Activated naive CD8-positive, alpha-beta T cell (primary cell): ENCODE data around the gene WDFY4.

Experiments used
- H3K27ac Mint-ChIP-seq: one replicate; pipeline ENCODE4 v1.8.0; 2021; ENCODE audit warnings: mixed read lengths
- H3K27me3 Mint-ChIP-seq: one replicate; pipeline ENCODE4 v1.8.0; 2021; ENCODE audit warnings: mixed read lengths
- H3K36me3 Mint-ChIP-seq: one replicate; pipeline ENCODE4 v1.8.0; 2021; ENCODE audit warnings: mixed read lengths
- H3K4me1 Mint-ChIP-seq: one replicate; pipeline ENCODE4 v1.8.0; 2021; ENCODE audit warnings: low read depth, mixed read lengths
- H3K4me3 Mint-ChIP-seq: one replicate; pipeline ENCODE4 v1.8.0; 2021; ENCODE audit warnings: mild to moderate bottlenecking, mixed read lengths
- H3K9me3 Mint-ChIP-seq: one replicate; pipeline ENCODE4 v1.8.0; 2021; ENCODE audit warnings: low read depth, mixed read lengths

WDFY4 gene

DNA sequence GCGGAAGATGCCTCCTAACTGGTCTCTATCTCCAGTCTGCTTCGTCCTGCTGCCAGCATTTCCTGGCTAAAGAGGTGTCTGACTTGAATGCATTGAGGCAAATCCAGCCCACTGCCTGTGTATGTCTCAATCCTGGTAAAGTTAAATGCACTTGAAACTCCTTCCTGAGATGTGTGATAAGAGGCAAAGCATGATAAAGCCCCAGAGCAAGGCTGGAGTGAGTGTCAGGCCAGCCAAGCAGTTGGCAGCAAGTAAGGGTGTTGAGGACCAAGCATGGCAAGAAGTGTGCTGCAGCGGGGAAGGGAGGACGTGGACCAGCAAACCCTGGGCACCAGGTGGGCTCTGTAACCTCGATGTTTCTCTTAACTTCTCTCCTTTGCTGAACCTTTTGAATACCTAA lies 225.9 kb downstream of the WDFY4 start:
- Mint-ChIP-seq H3K27me3 (no peaks in the 10 kb centered on the region), H3K4me1 (no peaks in the 10 kb centered on the region), H3K27ac (no peak overlapping the region), H3K4me3 (no peak overlapping the region), H3K36me3 (no peaks in the 10 kb centered on the region), H3K9me3 (no peaks in the 10 kb centered on the region)

DNA sequence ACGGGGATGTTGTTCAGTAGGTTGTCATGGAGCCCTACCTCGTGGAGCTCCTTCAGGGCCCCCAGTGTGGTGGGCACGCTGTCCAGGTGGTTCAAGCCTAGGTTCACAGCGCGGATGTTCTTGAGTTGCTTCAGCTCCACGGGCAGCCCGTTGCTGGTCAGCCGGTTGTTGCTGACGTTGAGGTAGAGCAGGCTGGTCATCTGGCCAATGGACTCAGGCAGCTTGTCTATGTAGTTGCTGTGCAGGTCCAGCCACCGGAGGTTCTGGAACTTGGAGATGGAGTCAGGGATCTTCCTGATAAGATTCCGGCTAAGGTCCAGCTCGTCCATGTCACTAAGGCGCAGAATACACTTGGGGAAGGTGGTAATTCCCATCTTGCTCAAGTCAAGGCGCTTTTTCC lies 229.0 kb downstream of the WDFY4 start:
- Mint-ChIP-seq H3K9me3 (no peaks in the 10 kb centered on the region), H3K36me3 (no peaks in the 10 kb centered on the region), H3K4me1 (no peaks in the 10 kb centered on the region), H3K27me3 (no peaks in the 10 kb centered on the region), H3K27ac (no peak overlapping the region), H3K4me3 (no peak overlapping the region)

DNA sequence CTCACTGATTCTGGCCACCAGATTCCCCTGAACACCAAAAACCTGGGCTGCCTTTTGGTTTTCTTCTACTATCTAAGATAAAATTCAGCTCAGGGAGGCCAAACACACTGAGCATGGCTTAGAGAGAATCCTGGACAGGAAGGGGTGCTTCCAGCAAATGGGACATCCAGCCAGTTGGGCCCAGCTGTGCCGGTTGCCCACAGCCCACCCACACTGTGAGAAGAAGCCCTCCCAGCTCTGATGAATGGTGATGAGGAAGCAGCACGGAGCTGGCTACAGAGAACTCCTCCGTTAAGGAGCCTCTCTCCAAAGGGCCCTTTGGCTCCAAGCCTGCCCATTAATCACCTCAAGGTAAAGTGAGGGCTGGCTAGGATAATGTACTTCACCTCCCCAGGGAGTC lies 239.1 kb downstream of the WDFY4 start:
- Mint-ChIP-seq H3K27me3 (no peaks in the 10 kb centered on the region), H3K4me3 (no peak overlapping the region), H3K36me3 (no peaks in the 10 kb centered on the region), H3K27ac (no peak overlapping the region), H3K4me1 (no peaks in the 10 kb centered on the region), H3K9me3 (no peaks in the 10 kb centered on the region)

DNA sequence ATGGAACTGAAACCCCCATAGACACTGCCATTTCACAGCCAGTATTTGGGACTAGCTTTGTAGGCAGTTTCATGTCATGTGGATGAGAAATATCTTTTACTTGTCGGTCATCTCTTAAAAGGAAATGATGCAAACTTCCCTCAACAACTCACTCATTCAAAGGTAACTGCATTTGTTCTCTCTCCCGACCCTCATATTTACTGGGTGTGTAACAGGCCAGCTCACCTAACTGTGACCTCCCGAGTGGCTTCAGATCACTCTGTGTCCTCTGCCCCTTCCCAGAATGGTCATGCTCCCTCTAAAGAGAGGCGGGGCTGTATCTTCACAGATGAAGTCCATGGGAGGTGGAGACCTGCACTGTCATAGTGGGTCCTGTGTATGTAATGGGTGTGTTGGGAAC lies 240.3 kb downstream of the WDFY4 start:
- Mint-ChIP-seq H3K27me3 (no peaks in the 10 kb centered on the region), H3K27ac (no peak overlapping the region), H3K36me3 (no peaks in the 10 kb centered on the region), H3K9me3 (no peaks in the 10 kb centered on the region), H3K4me1 (no peaks in the 10 kb centered on the region), H3K4me3 (no peak overlapping the region)

DNA sequence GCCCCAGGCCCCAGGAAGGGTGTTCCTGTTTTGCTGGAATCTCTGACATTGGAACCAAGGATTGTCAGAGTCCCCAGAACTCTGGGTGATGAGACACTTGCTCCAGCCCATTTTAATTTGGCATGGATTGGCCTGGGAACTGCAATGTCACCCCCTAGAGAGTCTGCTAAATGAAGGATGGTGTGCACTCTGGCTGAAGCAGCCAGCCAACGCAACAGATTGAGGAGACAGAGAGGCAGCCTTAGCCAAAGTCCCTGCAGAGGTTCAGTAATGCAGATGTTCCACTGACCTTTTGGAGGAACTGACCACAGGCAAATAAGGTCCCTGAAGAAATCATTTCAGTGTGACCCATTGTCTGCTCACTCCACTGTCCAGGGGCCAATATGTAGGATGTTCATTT lies 241.6 kb downstream of the WDFY4 start:
- Mint-ChIP-seq H3K9me3 (no peaks in the 10 kb centered on the region), H3K27ac (no peak overlapping the region), H3K27me3 (no peaks in the 10 kb centered on the region), H3K4me3 (no peak overlapping the region), H3K36me3 (no peaks in the 10 kb centered on the region), H3K4me1 (no peaks in the 10 kb centered on the region)

DNA sequence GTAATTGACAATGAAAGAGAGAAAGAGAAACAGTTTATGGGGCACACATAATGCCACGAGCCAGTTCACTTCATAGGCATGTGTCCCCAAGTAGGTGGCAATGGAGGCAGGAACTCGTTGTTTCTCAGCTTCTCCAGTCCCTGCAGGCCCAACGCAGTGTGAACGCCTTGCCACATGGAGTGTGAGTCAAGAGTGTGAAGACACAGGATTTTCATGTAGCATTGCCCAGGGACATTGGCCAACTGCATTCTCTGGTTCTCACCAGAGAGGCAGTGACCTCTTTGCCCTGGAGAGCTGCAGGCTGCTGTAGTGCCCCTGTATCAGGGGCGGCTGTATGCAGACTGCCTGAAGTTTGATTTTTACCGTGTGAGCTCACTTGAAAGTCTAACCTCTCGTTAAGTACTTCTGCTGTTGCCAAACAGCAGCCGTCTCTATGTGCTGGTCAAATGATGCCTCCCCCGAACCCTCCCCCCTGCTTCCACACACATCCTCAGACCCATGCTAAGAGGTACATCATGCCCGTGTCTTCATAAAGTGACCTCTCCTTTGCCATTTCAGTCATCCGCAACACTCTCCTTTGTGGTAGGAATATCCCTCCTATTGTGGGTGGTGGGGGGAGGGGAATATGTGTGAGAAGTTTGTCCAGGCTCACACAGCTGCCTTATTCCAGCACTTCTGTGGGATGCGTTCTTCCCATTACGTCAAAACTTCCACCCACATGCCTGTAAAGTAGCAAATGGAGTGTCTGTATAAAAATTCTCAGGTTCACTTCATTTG lies 242.3 kb downstream of the WDFY4 start:
- Mint-ChIP-seq H3K4me1 (no peaks in the 10 kb centered on the region), H3K36me3 (no peaks in the 10 kb centered on the region), H3K9me3 (no peaks in the 10 kb centered on the region)

DNA sequence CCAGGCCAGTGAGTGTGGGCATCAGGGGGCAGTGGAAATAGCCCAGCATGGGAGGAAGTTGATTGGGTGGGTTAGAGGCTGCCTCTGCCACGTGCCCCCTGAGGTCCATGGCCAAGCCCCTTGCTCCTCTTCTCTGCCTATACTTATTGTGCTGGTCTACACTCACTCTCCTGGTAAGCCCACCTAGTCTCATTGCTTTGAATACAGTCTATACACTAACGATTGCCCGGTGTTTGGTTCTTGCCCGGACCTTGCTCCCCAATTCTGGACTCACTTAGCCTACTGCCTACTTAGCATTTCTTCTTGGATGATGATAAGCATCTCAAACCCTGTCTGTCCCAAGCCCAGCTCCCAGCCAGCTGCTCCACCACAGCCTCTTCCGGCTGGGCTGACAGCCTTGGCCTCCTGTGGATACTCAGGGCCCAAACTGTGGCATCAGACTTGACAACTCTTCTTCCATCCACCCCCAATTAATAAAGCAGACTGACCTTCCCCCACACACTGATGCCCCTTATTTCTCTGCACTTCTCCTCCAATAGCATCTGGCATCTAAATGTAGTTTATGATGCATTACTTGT lies 244.8 kb downstream of the WDFY4 start:
- H3K9me3 Mint-ChIP-seq, result no peaks in the 10 kb centered on the region
- no peak overlapping the region for H3K4me3 Mint-ChIP-seq
- H3K27me3 Mint-ChIP-seq, result no peaks in the 10 kb centered on the region
- no peak overlapping the region for H3K27ac Mint-ChIP-seq
- H3K4me1 Mint-ChIP-seq, result no peaks in the 10 kb centered on the region
- H3K36me3 Mint-ChIP-seq, result no peaks in the 10 kb centered on the region

More for the DNA sequence above, 242.3 kb downstream of the WDFY4 start:
- Mint-ChIP-seq H3K4me3 (no peak overlapping the region), H3K27ac (no peak overlapping the region), H3K27me3 (no peaks in the 10 kb centered on the region)

DNA sequence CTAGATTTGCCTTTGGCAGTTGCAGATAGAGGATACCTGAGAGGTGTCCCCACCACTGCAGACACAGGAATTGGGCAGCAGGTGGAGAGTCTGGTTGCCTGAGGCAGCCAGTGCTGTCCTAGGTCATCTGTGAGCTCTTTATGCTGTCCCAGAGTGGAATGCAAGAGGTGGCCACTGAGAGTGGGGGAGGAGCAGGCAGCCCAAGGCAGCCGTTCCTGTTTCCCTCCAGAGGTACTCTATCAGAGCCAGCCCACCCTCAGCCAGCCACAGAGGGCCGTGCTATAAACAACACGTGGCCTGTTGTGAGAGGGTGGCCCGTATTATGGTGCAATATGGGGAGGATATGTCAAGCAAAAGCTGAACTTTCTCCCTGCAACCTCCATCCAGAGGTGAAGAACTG lies 246.5 kb downstream of the WDFY4 start:
- H3K36me3 Mint-ChIP-seq, result no peaks in the 10 kb centered on the region
- H3K4me3 Mint-ChIP-seq, result no peak overlapping the region
- no peaks in the 10 kb centered on the region for H3K27me3 Mint-ChIP-seq
- no peaks in the 10 kb centered on the region for H3K9me3 Mint-ChIP-seq
- no peaks in the 10 kb centered on the region for H3K4me1 Mint-ChIP-seq
- H3K27ac Mint-ChIP-seq, result no peak overlapping the region

DNA sequence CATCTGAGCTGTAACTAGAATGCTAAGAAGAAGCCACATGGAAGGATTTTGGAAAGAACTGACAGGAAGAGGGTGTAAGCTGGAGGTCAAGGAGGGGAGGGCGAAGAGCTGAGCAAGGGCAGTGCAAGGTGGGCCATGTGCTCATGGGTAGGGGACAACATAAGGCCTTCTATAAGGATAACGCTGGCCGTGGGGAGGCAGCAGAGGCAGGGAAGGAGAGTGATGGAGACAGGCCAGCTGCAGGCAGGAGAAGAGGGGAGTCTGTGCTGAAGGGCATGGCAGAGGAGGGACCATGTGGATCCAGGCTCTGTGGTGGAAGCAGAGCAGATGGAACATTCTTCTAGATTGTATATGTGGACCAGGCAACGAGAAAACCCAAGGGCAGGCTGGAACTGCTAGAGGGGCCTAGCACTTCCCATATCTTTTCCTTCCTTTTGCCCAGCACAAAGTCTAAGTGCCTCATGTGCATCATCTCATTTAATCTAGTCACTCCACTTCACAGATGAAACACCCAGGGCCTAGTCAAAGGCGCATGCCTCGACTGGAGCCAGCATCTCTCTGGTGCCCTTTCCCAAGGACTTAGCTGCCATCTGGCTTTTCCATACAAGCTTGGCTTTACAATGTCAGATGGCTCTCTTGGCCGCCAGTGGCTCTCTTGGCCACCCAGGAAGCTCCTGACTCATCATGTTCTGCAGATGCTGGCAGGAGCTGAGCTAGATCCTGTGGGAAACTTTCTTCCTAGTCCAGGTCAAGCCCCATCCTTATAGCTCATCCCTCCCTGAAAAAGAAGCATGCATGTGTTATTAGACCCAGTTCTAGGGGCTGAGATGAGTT lies 248.4 kb downstream of the WDFY4 start:
- no peaks in the 10 kb centered on the region for H3K9me3 Mint-ChIP-seq
- no peaks in the 10 kb centered on the region for H3K4me1 Mint-ChIP-seq
- H3K27ac Mint-ChIP-seq, result no peak overlapping the region
- no peaks in the 10 kb centered on the region for H3K36me3 Mint-ChIP-seq
- no peaks in the 10 kb centered on the region for H3K27me3 Mint-ChIP-seq
- no peak overlapping the region for H3K4me3 Mint-ChIP-seq

DNA sequence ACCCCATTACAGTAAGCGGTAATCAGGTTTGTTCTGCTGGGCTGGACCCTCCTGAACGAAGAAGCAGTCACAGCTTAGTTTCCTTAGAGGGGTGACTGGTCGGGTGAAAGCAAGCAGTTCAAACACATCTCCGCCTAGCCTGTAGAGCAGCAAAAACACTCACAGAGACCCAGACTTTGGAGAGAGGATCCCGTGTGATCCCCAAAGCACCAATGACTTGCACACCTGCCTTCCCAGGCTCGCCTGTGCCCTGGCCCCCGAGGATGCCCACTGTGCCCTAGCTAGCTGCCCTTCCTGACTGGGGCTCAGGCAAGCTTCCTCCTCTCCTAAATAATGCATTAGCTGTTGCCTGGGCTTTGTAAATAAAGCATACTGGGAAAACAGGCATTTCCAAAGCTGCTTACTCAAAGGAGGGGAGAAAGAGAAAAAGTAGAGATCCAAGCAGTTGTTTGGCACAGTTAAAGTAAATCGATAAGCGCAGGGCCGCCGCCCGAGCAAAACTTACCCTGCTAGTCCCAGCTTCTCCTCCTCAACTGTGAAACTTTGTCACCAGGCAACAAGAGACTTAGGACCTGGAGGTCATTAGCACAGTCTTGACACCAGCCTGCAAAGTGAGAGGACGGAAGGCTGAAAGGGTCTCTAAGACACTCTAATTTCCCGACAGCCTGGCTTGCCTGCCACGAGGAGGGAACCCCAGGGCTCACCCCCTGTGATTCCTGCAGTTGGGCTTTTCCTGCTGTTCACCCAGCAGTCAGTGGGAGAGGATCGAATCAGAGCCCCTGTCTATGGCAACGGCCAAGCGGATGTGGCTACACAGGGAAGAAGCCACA lies 250.2 kb downstream of the WDFY4 start:
- Mint-ChIP-seq H3K27me3 (no peaks in the 10 kb centered on the region), H3K36me3 (no peaks in the 10 kb centered on the region), H3K27ac (no peak overlapping the region), H3K4me1 (no peaks in the 10 kb centered on the region), H3K4me3 (no peak overlapping the region), H3K9me3 (no peaks in the 10 kb centered on the region)

DNA sequence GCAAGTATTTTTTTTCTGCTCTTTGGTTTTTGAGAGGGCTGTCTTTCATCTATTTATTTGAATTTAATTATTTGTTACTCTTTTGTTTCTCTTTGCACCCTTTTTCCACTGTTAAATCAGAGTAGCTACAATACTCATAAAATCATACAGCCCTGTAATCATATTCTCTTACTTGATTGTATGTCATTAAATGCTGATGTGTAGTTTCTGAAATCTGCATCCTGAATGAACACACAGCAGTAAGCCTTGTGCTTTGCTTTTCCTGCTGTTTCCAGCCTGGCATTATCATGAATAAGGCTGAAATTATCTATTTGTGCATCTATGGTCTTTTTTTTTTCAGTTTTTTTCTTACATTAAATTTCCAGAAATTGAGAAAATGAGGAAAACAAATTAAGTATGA lies 250.9 kb downstream of the WDFY4 start:
- Mint-ChIP-seq H3K27ac (no peak overlapping the region), H3K36me3 (no peaks in the 10 kb centered on the region), H3K27me3 (no peaks in the 10 kb centered on the region)

DNA sequence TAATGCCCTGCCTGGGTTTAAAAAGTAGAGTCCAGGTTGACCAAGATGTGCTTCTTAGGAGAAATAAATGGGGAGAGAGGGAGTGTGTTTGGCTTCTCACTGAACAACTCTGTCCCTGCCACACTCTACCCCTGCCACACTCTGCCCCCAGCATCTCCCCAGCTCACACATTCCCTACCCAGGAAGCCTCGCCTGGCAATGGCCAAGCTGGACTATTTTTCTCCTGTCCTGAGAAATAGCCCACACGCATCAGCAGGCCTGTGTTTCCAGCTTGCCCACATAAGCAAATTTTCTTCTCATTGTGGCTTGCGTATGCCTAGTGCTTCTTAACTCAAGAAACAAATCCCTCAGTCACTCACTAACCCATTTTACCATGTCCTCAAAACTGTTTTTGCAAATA lies 253.1 kb downstream of the WDFY4 start:
- H3K4me1 Mint-ChIP-seq, result no peaks in the 10 kb centered on the region
- no peaks in the 10 kb centered on the region for H3K9me3 Mint-ChIP-seq
- H3K27me3 Mint-ChIP-seq, result no peaks in the 10 kb centered on the region
- H3K36me3 Mint-ChIP-seq, result no peaks in the 10 kb centered on the region
- H3K4me3 Mint-ChIP-seq, result no peak overlapping the region
- no peak overlapping the region for H3K27ac Mint-ChIP-seq

More for the DNA sequence above, 250.9 kb downstream of the WDFY4 start:
- Mint-ChIP-seq H3K4me3 (no peak overlapping the region), H3K9me3 (no peaks in the 10 kb centered on the region), H3K4me1 (no peaks in the 10 kb centered on the region)

DNA sequence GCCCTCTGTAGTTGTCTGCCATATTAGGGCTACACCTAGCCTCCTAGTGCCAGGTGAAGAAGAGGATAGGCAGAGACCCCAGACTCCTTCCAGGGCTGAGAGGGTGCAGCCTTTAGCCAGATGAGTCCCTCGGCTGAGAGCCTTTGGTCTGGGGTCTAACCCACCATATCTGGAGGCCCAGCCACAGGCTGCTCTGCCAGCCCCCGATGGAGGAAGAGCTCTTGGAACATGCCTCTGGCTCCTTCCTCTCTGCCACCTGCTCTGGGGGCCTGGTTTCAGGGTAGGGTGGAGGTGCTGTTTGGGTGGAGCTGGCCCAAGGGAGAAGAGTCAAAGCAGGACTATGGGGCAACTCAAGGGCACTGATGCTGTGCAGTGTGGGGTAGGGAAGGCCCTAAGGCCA lies 253.6 kb downstream of the WDFY4 start:
- H3K4me1 Mint-ChIP-seq, result no peaks in the 10 kb centered on the region
- no peaks in the 10 kb centered on the region for H3K9me3 Mint-ChIP-seq
- H3K27ac Mint-ChIP-seq, result no peak overlapping the region
- no peak overlapping the region for H3K4me3 Mint-ChIP-seq
- no peaks in the 10 kb centered on the region for H3K36me3 Mint-ChIP-seq
- no peaks in the 10 kb centered on the region for H3K27me3 Mint-ChIP-seq

DNA sequence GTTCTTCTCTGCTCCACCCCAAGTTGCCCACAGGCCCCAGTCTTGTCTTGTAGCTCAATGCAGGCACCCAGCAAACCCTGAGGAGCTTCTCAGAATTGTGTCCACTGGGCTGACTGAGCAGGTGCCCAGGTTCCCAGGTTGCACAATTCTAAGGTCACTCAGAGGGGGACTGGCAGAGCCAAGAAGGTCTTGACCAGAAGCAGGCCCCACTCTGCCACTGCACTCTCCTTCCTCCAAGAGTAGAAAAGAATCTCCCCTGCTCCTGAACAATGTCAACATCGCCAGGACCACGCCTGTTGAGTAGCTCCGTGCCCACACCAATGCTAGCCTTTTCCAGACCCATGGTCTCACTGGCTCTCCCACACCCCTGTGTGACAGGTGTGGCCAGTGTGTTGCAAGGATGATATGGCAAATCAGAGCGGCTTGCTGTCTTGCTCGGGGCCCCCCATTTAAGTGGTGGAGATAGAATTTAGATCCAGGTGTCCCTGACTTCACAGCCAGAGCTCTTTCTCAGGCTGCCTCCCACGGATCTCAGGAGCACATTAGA lies 254.4 kb downstream of the WDFY4 start:
- Mint-ChIP-seq H3K27me3 (no peaks in the 10 kb centered on the region), H3K4me3 (no peak overlapping the region), H3K9me3 (no peaks in the 10 kb centered on the region), H3K27ac (no peak overlapping the region), H3K4me1 (no peaks in the 10 kb centered on the region), H3K36me3 (no peaks in the 10 kb centered on the region)
